GM23248 (cell line): ENCODE results near the gene LCE2D. TPM values are rescaled to one million over a fixed set of nuclear protein-coding genes. Genes with fewer than 3 reads are reported as not detected.
A peak's percentile ranks its signal among the peaks of the same experiment; 100 is the strongest.

Experiments
- DNase-seq: peaks from one replicate; pipeline ENCODE4 v3.0.0-alpha.2; 2015
- H2AFZ ChIP-seq: fragments of 200-600 bp; sonication (generic); 2 replicates; pipeline ENCODE4 v1.6.1; 2016; ENCODE audit warnings: antibody characterized with exemption
- H3F3A ChIP-seq: fragments of 200-600 bp; sonication (generic); 2 replicates; pipeline ENCODE4 v1.6.1; 2016; ENCODE audit warnings: mild to moderate bottlenecking, antibody characterized with exemption, mixed run types; ENCODE audit not compliant: insufficient read depth
- H3K27ac ChIP-seq: fragments of 200-600 bp; sonication (generic); 2 replicates; pipeline ENCODE4 v1.5.1; 2016; ENCODE audit warnings: mild to moderate bottlenecking
- H3K27me3 ChIP-seq: fragments of 200-600 bp; sonication (generic); replicated peaks from 2 replicates; pipeline ENCODE4 v1.6.1; 2016; ENCODE audit warnings: mild to moderate bottlenecking; ENCODE audit not compliant: insufficient read depth
- H3K36me3 ChIP-seq: fragments of 200-600 bp; sonication (generic); 2 replicates; pipeline ENCODE4 v1.6.1; 2016; ENCODE audit warnings: low read depth, mild to moderate bottlenecking
- H3K4me1 ChIP-seq: fragments of 200-600 bp; sonication (generic); 2 replicates; pipeline ENCODE4 v1.6.1; 2016; ENCODE audit warnings: mild to moderate bottlenecking; ENCODE audit not compliant: insufficient read depth
- H3K4me2 ChIP-seq: fragments of 200-600 bp; sonication (generic); one replicate; pipeline ENCODE4 v1.6.1; 2016; ENCODE audit warnings: mild to moderate bottlenecking; ENCODE audit not compliant: unreplicated experiment
- H3K4me3 ChIP-seq: fragments of 200-600 bp; sonication (generic); 2 replicates; pipeline ENCODE4 v1.5.1; 2016; ENCODE audit warnings: mild to moderate bottlenecking
- H3K79me2 ChIP-seq: fragments of 200-600 bp; sonication (generic); 2 replicates; pipeline ENCODE4 v1.6.1; 2016; ENCODE audit warnings: mild to moderate bottlenecking; ENCODE audit not compliant: insufficient read depth
- H3K9ac ChIP-seq: fragments of 200-600 bp; sonication (generic); 2 replicates; pipeline ENCODE4 v1.6.1; 2016; ENCODE audit warnings: mild to moderate bottlenecking
- H3K9me2 ChIP-seq: fragments of 200-600 bp; sonication (generic); 2 replicates; pipeline ENCODE4 v1.6.1; 2016; ENCODE audit warnings: mixed run types, mild to moderate bottlenecking, moderate library complexity; ENCODE audit not compliant: insufficient read depth
- H3K9me3 ChIP-seq: fragments of 200-600 bp; sonication (generic); one replicate; pipeline ENCODE4 v1.6.1; 2017; ENCODE audit warnings: low read depth
- H4K20me1 ChIP-seq: fragments of 200-600 bp; sonication (generic); 2 replicates; pipeline ENCODE4 v1.6.0; 2016; ENCODE audit not compliant: insufficient read depth
- EZH2 ChIP-seq: fragments of 200-600 bp; sonication (generic); IDR thresholded peaks from 2 replicates; pipeline ENCODE4 v1.6.1; 2018; ENCODE audit warnings: antibody characterized with exemption, mild to moderate bottlenecking; ENCODE audit not compliant: insufficient read depth, poor library complexity, severe bottlenecking
- EZH2phosphoT487 ChIP-seq: fragments of 200-600 bp; sonication (generic); IDR thresholded peaks from 2 replicates; pipeline ENCODE4 v1.6.1; 2018; ENCODE audit warnings: antibody characterized with exemption, moderate library complexity, mild to moderate bottlenecking, low read depth; ENCODE audit not compliant: insufficient read depth
- WGBS, 2 experiments: methylation state at CpG; one replicate each; pipeline ENCODE4 v1.1.6; 2015 to 2017; ENCODE audit warnings: low lambda C conversion rate in 2 of 2, low coverage in 1 of 2; ENCODE audit errors: missing lambda C conversion rate in 2 of 2; 5-methylcytosine and 5-hydroxymethylcytosine counted together
- in situ Hi-C: fragments of 300-500 bp; cut with MboI; formaldehyde crosslinking; loops from 2 replicates; pipeline ENCODE4 v1.15.0; 2020
- polyA plus RNA-seq: library from polyadenylated mRNA; unstranded; fragments of >200 nt; fragmentation: Nextera tagmentation; extraction: Ambion mirVana; gene quantifications from 2 replicates; pipeline ENCODE4 v1.2.1, GENCODE V29; 2016
- total RNA-seq: library from RNA; depleted of rRNA; stranded (reverse); fragments of >200 nt; shearing (Covaris generic); gene quantifications from 2 replicates; pipeline ENCODE4 v1.2.3, GENCODE V29; 2014; rRNA removed

The LCE2D gene, protein sequence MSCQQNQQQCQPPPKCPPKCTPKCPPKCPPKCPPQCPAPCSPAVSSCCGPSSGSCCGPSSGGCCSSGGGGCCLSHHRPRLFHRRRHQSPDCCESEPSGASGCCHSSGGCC
- total RNA-seq: not detected in 2 replicates
- not detected in 2 replicates for polyA plus RNA-seq

DNA sequence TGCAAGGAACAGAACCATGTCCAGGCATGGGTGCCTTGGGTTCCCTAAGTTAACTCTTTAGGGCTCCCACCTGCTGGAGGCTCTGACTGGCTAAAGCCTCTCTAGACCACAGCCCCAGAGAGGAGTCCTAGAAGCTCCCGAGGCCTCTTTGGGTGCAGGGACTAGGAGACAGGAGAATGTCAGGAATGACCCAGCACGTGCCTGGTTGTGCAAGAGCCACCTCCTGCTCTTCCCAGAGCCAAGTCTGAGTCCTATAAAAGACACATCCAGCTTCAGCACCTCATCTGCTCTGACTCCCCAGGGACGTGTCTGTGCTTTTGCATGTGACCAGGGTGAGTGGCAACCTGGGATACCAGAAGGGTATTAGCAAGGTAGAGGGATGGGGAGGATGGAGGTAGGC is at the start of gene LCE2D:
Gene LCE2D, plus strand, starts transcription at position 283 of the 400 bp plus-strand sequence. CDS start 726 bp downstream, outside the sequence.
- Histone ChIP-seq H3F3A (no peaks in the 10 kb centered on the region), H3K9me2 (no peaks in the 10 kb centered on the region), H3K27ac (no peak within 1 kb of the TSS), H4K20me1 (no peaks in the 10 kb centered on the region), H3K9me3 (no peaks in the 10 kb centered on the region), H2AFZ (no peak within 1 kb of the TSS), H3K27me3 (no peaks in the 10 kb centered on the region; the same call in 1 of the 2 replicates), H3K9ac (no peak within 1 kb of the TSS), H3K79me2 (no peaks in the 10 kb centered on the region), H3K36me3 (no peaks in the 10 kb centered on the region), H3K4me2 (no peak within 1 kb of the TSS), H3K4me1 (no peaks in the 10 kb centered on the region), H3K4me3 (no peak within 1 kb of the TSS)
- WGBS, 2 experiments: 10 to 29% methylated on average over 3 of the region's 3 CpGs
- TF ChIP-seq EZH2phosphoT487 (no peak), EZH2 (no peak)
- in situ Hi-C loops: loop anchor here (25.0 kb wide), 1 partner anchor 549 kb away; the partner anchor contains the start of genes LELP1 and PRR9
- DNase-seq: no peak

- WGBS, 2 experiments: no CpG with 5 or more reads among the region's 1 CpG
- in situ Hi-C loops: no loop called here
- no peak for TF ChIP-seq EZH2phosphoT487
- no peak for TF ChIP-seq EZH2
Observed at GRCh38 chr1:152613511-152613910, 49.7 kb upstream of the LCE2D start, which contains the start of gene LCE3B. Gene LCE3B (plus strand): TSS chr1:152613811. CDS start chr1:152613811, 0 bp downstream.

DNA sequence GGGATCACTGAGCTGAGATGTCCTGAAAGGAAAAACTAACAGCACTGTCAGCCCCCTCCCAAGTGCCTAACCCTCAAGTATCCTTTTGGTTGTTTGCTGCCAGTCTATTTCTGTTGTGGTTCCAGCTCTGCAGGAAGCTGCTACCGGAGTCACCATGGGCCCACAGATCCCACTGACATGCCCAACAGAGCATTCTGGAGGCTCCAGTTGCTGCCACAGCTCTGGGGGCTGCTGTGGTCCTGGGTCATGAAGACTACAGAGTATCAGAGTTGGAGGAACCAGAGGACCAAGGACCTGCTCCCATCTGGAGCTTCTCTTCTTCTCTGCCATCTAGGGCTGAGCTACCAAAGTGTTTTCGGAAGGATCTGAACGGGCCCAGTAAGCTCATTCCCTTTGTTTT is 41.2 kb upstream of the LCE2D start:
- H2AFZ ChIP-seq: no peak overlapping the region
- H3K4me2 ChIP-seq: no peak overlapping the region

More at GRCh38 chr1:152613511-152613910, 49.7 kb upstream of the LCE2D start, which contains the start of gene LCE3B:
- no peaks in the 10 kb centered on the region for H3K9me2 ChIP-seq
- no peaks in the 10 kb centered on the region for H3F3A ChIP-seq
- H3K79me2 ChIP-seq: no peaks in the 10 kb centered on the region
- H3K4me3 ChIP-seq: no peak within 1 kb of the TSS
- H2AFZ ChIP-seq: no peak within 1 kb of the TSS
- no peaks in the 10 kb centered on the region for H3K27me3 ChIP-seq
- H3K27ac ChIP-seq: no peak within 1 kb of the TSS
- no peak for DNase-seq
- H3K9me3 ChIP-seq: no peaks in the 10 kb centered on the region
- no peaks in the 10 kb centered on the region for H3K4me1 ChIP-seq
- no peak within 1 kb of the TSS for H3K4me2 ChIP-seq
- H3K9ac ChIP-seq: no peak within 1 kb of the TSS
- no peaks in the 10 kb centered on the region for H3K36me3 ChIP-seq
- H4K20me1 ChIP-seq: no peaks in the 10 kb centered on the region

GRCh38 chr1:152622803-152623202 is 40.4 kb upstream of the LCE2D start, which contains the start of gene LCE3A:
Gene LCE3A (minus strand): TSS chr1:152623103. CDS start chr1:152623103, 0 bp downstream.
- DNase-seq: peak; percentile 31
- H3F3A ChIP-seq: no peaks in the 10 kb centered on the region
- H3K4me2 ChIP-seq: no peak within 1 kb of the TSS
- no peaks in the 10 kb centered on the region for H3K79me2 ChIP-seq
- no peak within 1 kb of the TSS for H3K4me3 ChIP-seq
- no peaks in the 10 kb centered on the region; the same call in 1 of the 2 replicates for H3K27me3 ChIP-seq
- TF ChIP-seq EZH2: no peak
- no peak for TF ChIP-seq EZH2phosphoT487
- in situ Hi-C loops: no loop called here
- no peaks in the 10 kb centered on the region for H3K9me2 ChIP-seq
- no peaks in the 10 kb centered on the region for H3K9me3 ChIP-seq
- no peaks in the 10 kb centered on the region for H4K20me1 ChIP-seq
- H3K9ac ChIP-seq: no peak within 1 kb of the TSS
- no peaks in the 10 kb centered on the region for H3K36me3 ChIP-seq
- no peak within 1 kb of the TSS for H3K27ac ChIP-seq
- WGBS, 2 experiments: 35 to 40% methylated on average over 10 of the region's 10 CpGs
- peaks cover 5% of the 10 kb centered on the region; the same call in 1 of the 2 replicates for H3K4me1 ChIP-seq
- H2AFZ ChIP-seq: no peak within 1 kb of the TSS; the same call in 1 of the 2 replicates

More for the DNA sequence above, 41.2 kb upstream of the LCE2D start:
- in situ Hi-C loops: no loop called here
- Histone ChIP-seq H3K9me3 (no peaks in the 10 kb centered on the region), H3K79me2 (no peaks in the 10 kb centered on the region), H4K20me1 (no peaks in the 10 kb centered on the region), H3K4me3 (no peak overlapping the region), H3K9ac (no peak overlapping the region), H3K27ac (no peak overlapping the region), H3K27me3 (no peaks in the 10 kb centered on the region; the same call in 1 of the 2 replicates), H3K36me3 (no peaks in the 10 kb centered on the region), H3K4me1 (peaks cover 5% of the 10 kb centered on the region; the same call in 1 of the 2 replicates), H3F3A (no peaks in the 10 kb centered on the region), H3K9me2 (no peaks in the 10 kb centered on the region)
- no peak for TF ChIP-seq EZH2phosphoT487
- no peak for TF ChIP-seq EZH2
- WGBS, 2 experiments: 7 to 18% methylated on average over 3 of the region's 3 CpGs
- no peak for DNase-seq
